Central memory CD8-positive, alpha-beta T cell (primary cell): Measurements from ENCODE around the gene PRR30.
"Not testable (repeated sequence)": the region's sequence is repeated elsewhere in the genome, so short reads cannot be mapped to it uniquely, and the experiment has no call there.

Experiments
- ATAC-seq: fragments of 150-1000 bp; cut with Tn5 transposase; replicated peaks from 2 replicates; pipeline ENCODE4 v1.10.0; 2022; ENCODE audit warnings: mild to moderate bottlenecking, moderate FRiP score, moderate number of reproducible peaks; ENCODE audit not compliant: poor library complexity, severe bottlenecking; ENCODE audit errors: extremely low read depth
- DNase-seq, 2 donors: peaks; one replicate each; pipeline ENCODE4 v3.0.0; 2021; ENCODE audit warnings: low spot score in 2 of 2
- H3K27ac Mint-ChIP-seq: one replicate; pipeline ENCODE4 v1.8.0; 2022; ENCODE audit warnings: low read depth, mild to moderate bottlenecking, moderate library complexity, mixed read lengths
- H3K27me3 Mint-ChIP-seq: one replicate; pipeline ENCODE4 v1.8.0; 2022; ENCODE audit warnings: mixed read lengths
- H3K36me3 Mint-ChIP-seq: one replicate; pipeline ENCODE4 v1.8.0; 2022; ENCODE audit warnings: mild to moderate bottlenecking, moderate library complexity, mixed read lengths; ENCODE audit not compliant: insufficient read depth
- H3K4me1 Mint-ChIP-seq: one replicate; pipeline ENCODE4 v1.8.0; 2022; ENCODE audit warnings: mixed read lengths
- H3K4me3 Mint-ChIP-seq: one replicate; pipeline ENCODE4 v1.8.0; 2022; ENCODE audit warnings: mild to moderate bottlenecking, moderate library complexity, mixed read lengths
- H3K9me3 Mint-ChIP-seq: one replicate; pipeline ENCODE4 v1.8.0; 2022; ENCODE audit warnings: mixed read lengths

PRR30 gene

DNA sequence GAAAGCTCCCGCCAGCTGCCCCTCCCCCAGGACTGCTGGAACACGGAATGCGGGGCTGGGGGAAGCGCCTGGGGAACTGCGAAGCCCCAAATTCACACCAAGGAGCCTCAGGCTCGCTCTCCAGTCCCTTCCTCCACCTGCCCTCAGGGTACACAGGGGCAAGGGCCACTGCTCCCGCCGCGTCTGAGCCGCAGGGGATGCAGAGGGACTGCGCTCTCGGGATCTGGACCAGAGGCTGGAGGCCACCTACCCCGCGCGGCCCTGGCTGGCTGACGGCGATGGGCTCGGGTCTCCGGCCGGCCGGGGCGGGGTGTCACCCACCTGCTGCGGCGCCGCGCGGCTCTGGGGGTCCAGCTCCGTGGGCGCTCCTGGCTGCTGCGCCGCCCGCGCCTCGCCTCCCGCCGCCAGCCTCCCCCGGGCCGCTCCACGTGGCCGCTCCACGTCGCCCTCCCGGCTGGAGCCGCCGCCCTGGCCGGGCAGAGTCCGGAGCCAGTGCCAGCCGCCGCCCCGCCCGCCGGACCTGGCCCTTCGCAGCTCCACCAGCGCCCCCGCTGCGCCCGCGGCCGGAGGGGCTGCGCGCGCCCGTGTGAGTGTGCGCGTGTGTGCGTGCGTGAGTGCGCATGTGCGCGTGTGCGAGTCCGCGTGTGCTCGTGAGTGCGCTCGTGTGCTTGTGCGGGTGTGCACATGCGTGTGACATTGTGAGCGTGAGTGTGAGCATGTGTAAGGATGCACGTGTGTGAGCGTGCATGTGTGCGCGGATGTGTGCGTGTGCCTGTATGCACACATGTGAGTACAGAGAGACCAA, 20.5 kb downstream of the PRR30 start, which contains the start of gene CGREF1:
CGREF1 (minus strand) TSS at position 604 of the 805 bp plus-strand sequence. CDS start 14,762 bp downstream, outside the sequence.
- no peak for DNase-seq
- Mint-ChIP-seq H3K27me3 (peaks cover 50% of the 10 kb centered on the region), H3K4me3 (peak within 1 kb of the TSS; percentile 58), H3K36me3 (peaks cover 8% of the 10 kb centered on the region), H3K9me3 (no peaks in the 10 kb centered on the region), H3K27ac (no peak within 1 kb of the TSS), H3K4me1 (peaks cover 12% of the 10 kb centered on the region)
- no peak for ATAC-seq

DNA sequence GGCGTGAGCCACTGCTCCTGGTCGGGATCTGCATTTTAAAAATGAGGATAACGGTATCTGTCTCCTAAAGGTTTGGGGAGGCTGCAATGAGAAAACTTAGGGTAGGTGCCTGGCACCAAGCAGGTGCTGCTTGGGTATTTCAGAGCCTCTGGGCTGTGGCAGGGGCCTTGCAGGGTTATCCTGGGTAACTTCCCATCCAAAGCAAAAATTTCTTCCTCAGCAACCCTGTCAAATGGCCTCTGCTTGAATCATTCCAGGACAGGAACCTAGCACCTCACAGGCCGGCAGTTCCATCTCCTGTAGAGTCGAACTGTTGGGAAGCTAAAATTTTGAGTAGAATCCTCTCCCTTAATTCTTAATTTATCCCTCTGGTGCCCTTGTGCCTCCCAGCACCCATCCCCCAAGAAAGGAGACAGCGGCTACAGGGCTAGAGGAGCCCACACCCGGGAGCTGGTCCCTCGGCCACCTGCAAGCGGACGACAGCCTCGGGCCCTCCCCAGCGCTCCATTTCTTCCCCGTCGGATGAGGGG, 21.1 kb downstream of the PRR30 start:
- ATAC-seq (no peak), DNase-seq (no peak)
- Mint-ChIP-seq H3K4me1 (peaks cover 8% of the 10 kb centered on the region), H3K27me3 (peaks cover 50% of the 10 kb centered on the region), H3K9me3 (no peaks in the 10 kb centered on the region), H3K27ac (no peak overlapping the region), H3K36me3 (peaks cover 8% of the 10 kb centered on the region), H3K4me3 (no peak overlapping the region)

DNA sequence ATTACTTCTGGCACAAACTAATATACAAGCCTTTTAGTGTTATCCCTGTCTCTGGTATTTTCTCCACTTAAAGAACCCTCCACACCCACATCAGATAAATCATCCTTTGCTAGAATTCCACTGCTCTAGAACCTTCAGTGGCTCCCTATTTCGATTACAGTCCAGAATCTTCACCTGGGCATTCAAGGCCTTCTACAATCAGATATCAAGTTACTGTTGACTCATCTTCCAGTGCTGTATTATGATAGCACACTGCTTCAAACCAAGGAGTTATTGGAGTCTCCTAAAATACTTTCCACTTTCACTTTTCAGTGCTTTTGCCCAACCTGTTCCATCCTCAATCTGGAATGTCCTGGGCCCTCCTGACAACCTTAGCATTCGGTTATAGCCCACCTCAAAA, 23.7 kb downstream of the PRR30 start:
- H3K27me3 Mint-ChIP-seq = peaks cover 50% of the 10 kb centered on the region
- no peaks in the 10 kb centered on the region for H3K9me3 Mint-ChIP-seq
- no peak overlapping the region for H3K4me3 Mint-ChIP-seq
- H3K36me3 Mint-ChIP-seq = peaks cover 5% of the 10 kb centered on the region
- DNase-seq (no peak), ATAC-seq (no peak)
- H3K27ac Mint-ChIP-seq = no peak overlapping the region
- H3K4me1 Mint-ChIP-seq = no peaks in the 10 kb centered on the region

DNA sequence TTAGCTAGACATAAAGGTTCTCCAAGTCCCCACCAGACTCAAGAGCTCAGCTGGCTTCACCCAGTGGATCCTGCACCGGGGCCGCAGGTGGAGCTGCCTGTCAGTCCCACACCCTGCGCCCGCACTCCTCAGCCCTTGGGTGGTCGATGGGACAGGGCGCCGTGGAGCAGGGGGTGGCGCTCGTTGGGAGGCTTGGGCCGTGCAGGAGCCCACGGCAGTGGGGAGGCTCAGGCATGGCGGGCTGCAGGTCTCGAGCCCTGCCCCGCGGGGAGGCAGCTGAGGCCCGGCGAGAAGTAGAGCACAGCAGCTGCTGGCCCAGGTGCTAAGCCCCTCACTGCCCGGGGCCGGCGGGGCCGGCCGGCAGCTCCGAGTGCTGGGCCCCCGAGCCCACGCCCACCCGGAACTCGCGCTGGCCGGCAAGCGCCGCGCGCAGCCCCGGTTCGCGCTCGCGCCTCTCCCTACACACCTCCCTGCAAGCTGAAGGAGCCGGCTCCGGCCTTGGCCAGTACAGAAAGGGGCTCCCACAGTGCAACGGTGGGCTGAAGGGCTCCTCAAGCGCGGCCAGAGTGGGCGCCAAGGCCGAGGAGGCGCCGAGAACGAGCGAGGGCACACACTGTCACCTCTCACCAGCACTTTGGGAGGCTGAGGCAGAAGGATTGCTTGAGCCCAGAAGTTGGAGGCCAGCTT, 27.7 kb downstream of the PRR30 start:
- not testable (repeated sequence) for DNase-seq, H3K4me3 Mint-ChIP-seq, H3K36me3 Mint-ChIP-seq, H3K27ac Mint-ChIP-seq, ATAC-seq, H3K4me1 Mint-ChIP-seq, H3K9me3 Mint-ChIP-seq
- peaks cover 20% of the 10 kb centered on the region for H3K27me3 Mint-ChIP-seq

DNA sequence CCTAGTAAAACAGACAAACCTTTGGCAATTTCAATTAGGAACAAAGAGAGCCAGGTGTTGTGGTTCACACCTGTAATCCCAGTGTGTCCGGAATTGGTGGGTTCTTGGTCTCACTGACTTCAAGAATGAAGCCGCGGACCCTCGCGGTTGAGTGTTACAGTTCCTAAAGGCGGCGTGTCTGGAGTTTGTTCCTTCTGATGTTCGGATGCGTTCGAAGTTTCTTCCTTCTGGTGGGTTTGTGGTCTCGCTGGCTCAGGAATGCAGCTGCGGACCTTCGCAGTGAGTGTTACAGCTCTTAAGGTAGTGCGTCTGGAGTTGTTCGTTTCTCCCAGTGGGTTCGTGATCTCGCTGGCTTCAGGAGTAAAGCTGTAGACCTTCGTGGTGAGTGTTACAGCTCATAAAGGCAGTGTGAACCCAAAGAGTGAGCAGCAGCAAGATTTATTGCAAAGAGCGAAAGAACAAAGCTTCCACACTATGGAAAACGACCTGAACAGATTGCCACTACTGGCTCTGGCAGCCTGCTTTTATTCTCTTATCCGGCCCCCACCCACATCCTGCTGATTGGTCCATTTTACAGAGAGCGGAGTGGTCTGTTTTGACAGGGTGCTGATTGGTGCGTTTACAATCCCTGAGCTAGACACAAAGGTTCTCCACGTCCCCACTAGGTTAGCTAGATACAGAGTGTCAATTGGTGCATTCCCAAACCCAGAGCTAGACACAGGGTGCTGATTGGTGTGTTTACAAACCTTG, 28.4 kb downstream of the PRR30 start:
- H3K4me3 Mint-ChIP-seq, H3K9me3 Mint-ChIP-seq, ATAC-seq, DNase-seq, H3K27ac Mint-ChIP-seq, H3K36me3 Mint-ChIP-seq, H3K4me1 Mint-ChIP-seq: not testable (repeated sequence)
- H3K27me3 Mint-ChIP-seq = peaks cover 24% of the 10 kb centered on the region

DNA sequence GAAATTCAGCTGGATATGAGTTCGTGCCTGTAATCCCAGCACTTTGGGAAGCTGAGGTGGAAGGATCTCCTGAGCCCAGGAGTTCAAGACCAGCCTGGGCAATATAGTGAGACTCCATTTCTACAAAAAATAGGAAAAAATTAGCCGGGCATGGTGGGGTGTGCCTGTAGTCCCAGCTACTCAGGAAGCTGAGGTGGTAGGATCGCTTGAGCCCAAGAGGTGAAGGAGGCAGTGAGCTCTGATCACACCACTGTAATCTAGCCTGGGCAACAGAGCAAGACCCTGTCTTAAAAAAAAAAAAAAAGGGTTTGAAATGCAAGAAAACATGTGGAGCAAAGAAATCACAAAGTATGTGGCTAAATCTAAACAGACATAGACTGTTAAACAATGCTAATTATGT, 30.1 kb downstream of the PRR30 start:
- H3K36me3 Mint-ChIP-seq = no peaks in the 10 kb centered on the region
- H3K27ac Mint-ChIP-seq = no peak overlapping the region
- H3K4me3 Mint-ChIP-seq = no peak overlapping the region
- H3K27me3 Mint-ChIP-seq = peaks cover 31% of the 10 kb centered on the region
- no peaks in the 10 kb centered on the region for H3K4me1 Mint-ChIP-seq
- no peak for ATAC-seq
- DNase-seq = no peak
- H3K9me3 Mint-ChIP-seq = no peaks in the 10 kb centered on the region

DNA sequence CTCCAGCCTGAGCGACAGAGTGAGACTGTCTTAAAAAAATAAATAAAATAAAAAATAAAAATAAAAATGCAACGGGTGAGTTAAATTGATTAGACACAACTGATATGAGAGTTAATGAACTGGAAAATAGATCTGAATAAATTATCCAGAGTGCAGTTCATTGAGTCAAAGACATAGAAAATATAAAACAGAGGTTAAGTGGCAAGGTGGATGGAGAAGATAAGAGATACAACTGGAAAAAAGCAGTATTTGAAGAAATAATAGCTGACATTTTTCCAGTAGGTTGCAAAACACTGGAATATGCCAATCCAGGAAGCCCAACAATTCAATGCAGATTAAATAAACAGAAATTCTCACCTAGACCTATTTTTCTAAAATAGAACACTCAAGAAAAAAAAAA, 31.0 kb downstream of the PRR30 start:
- Mint-ChIP-seq H3K4me1 (no peaks in the 10 kb centered on the region), H3K36me3 (no peaks in the 10 kb centered on the region), H3K27me3 (peaks cover 33% of the 10 kb centered on the region), H3K27ac (no peak overlapping the region), H3K9me3 (no peaks in the 10 kb centered on the region), H3K4me3 (no peak overlapping the region)
- DNase-seq = no peak
- no peak for ATAC-seq

DNA sequence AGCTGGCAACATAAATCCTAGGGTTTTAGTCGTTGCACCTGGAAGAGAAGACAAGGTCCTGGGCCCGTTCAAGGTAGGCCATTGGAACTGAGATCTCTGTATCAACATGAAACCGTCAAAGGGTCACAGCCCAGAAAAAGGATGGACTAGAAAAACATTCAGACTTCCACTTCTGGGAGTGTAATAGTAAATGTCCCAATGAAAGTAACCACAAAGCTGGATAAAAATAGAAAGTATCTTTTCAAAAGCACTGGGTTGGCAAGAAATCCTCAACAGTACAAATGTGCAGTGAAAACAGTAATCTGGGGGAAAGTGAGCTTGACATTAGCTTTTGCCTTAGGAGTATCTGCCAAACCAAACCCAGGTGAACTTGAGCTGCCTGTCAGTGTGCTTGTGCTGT, 33.2 kb downstream of the PRR30 start:
- ATAC-seq (no peak), DNase-seq (no peak)
- Mint-ChIP-seq H3K9me3 (no peaks in the 10 kb centered on the region), H3K36me3 (no peaks in the 10 kb centered on the region), H3K27me3 (peaks cover 33% of the 10 kb centered on the region), H3K4me1 (no peaks in the 10 kb centered on the region), H3K27ac (no peak overlapping the region), H3K4me3 (no peak overlapping the region)

DNA sequence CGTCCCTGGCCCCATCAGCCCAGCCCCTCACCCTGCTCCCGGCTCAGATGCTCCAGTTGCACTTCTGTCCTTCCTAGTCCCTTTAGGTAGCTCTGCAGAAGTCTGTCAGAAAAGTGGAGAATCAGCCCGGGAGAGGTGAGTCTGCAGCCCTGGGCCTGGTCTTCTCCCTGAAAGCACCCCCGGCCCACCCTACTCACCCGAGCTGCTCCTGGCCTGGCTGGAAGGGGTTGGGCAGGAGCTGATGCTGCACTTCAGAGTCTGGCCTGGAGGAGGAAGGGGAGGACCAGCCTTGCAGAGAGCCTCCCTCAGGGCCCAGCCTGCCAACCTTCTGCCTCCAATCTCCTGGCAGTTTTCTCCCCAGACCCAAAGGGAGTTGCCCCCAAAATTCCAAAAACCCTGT, 36.9 kb downstream of the PRR30 start:
- no peak for ATAC-seq

DNA sequence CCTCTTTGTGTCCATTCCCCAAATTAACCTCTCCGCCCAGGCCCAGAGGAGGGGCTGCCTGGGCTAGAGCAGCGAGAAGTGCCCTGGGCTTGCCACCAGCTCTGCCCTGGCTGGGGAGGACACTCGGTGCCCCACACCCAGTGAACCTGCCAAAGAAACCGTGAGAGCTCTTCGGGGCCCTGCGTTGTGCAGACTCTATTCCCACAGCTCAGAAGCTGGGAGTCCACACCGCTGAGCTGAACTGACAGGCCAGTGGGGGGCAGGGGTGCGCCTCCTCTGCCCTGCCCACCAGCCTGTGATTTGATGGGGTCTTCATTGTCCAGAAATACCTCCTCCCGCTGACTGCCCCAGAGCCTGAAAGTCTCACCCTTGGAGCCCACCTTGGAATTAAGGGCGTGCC, 39.2 kb downstream of the PRR30 start:
- Mint-ChIP-seq H3K27me3 (peaks cover 12% of the 10 kb centered on the region), H3K4me1 (peaks cover 15% of the 10 kb centered on the region), H3K4me3 (no peak overlapping the region), H3K9me3 (no peaks in the 10 kb centered on the region), H3K27ac (no peak overlapping the region), H3K36me3 (peaks cover 4% of the 10 kb centered on the region)
- ATAC-seq = no peak
- DNase-seq = no peak

More for the DNA sequence above, 36.9 kb downstream of the PRR30 start:
- no peaks in the 10 kb centered on the region for H3K9me3 Mint-ChIP-seq
- no peak overlapping the region for H3K4me3 Mint-ChIP-seq
- no peaks in the 10 kb centered on the region for H3K4me1 Mint-ChIP-seq
- no peak overlapping the region for H3K27ac Mint-ChIP-seq
- peaks cover 33% of the 10 kb centered on the region for H3K27me3 Mint-ChIP-seq
- H3K36me3 Mint-ChIP-seq = peaks cover 2% of the 10 kb centered on the region
- no peak for DNase-seq

DNA sequence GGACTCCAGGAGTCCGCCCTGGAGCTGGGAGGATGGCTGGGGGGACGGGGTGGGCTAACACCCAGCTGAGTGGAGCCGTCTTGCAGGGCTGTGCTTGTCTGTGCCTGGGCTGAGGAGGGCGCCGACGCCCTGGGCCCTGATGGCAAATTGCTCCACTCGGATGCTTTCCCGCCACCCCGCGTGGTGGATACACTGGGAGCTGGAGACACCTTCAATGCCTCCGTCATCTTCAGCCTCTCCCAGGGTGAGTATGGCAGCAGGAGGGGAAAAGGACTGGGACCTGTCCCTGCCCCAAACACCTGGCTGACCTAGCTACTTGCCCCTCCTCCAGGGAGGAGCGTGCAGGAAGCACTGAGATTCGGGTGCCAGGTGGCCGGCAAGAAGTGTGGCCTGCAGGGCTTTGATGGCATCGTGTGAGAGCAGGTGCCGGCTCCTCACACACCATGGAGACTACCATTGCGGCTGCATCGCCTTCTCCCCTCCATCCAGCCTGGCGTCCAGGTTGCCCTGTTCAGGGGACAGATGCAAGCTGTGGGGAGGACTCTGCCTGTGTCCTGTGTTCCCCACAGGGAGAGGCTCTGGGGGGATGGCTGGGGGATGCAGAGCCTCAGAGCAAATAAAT, 39.8 kb downstream of the PRR30 start:
- Mint-ChIP-seq H3K36me3 (peaks cover 4% of the 10 kb centered on the region), H3K27ac (no peak overlapping the region), H3K4me1 (peaks cover 15% of the 10 kb centered on the region), H3K9me3 (no peaks in the 10 kb centered on the region), H3K27me3 (peaks cover 6% of the 10 kb centered on the region), H3K4me3 (no peak overlapping the region)
- DNase-seq (no peak), ATAC-seq (no peak)

DNA sequence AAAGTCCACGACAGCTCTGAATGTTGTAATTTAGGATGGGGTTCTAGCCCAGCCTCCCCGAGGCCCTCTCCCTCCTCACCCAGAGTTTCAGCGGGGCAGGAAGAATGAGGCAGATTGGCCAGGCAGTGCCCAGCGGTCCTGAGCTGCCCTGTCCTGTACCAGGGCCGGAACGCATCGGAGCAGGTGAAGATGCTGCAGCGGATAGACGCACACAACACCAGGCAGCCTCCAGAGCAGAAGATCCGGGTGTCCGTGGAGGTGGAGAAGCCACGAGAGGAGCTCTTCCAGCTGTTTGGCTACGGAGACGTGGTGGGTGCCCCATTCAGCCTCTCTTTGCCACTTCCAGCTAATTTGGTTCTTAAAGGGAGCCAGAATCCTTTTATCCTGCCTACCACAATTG, 41.9 kb downstream of the PRR30 start:
- Mint-ChIP-seq H3K9me3 (no peaks in the 10 kb centered on the region), H3K4me3 (no peak overlapping the region), H3K27me3 (no peaks in the 10 kb centered on the region), H3K27ac (no peak overlapping the region), H3K4me1 (peaks cover 15% of the 10 kb centered on the region), H3K36me3 (peaks cover 4% of the 10 kb centered on the region)
- DNase-seq (no peak), ATAC-seq (no peak)
